GM18909 (cell line): ENCODE measurements around the gene LMTK3.

ENCODE experiments used
- ATAC-seq: cut with Tn5 transposase; IDR thresholded peaks from one replicate; pipeline ENCODE4 v1.9.1; 2021; ENCODE audit warnings: mild to moderate bottlenecking; ENCODE audit not compliant: unreplicated experiment, poor library complexity

LMTK3 gene

DNA sequence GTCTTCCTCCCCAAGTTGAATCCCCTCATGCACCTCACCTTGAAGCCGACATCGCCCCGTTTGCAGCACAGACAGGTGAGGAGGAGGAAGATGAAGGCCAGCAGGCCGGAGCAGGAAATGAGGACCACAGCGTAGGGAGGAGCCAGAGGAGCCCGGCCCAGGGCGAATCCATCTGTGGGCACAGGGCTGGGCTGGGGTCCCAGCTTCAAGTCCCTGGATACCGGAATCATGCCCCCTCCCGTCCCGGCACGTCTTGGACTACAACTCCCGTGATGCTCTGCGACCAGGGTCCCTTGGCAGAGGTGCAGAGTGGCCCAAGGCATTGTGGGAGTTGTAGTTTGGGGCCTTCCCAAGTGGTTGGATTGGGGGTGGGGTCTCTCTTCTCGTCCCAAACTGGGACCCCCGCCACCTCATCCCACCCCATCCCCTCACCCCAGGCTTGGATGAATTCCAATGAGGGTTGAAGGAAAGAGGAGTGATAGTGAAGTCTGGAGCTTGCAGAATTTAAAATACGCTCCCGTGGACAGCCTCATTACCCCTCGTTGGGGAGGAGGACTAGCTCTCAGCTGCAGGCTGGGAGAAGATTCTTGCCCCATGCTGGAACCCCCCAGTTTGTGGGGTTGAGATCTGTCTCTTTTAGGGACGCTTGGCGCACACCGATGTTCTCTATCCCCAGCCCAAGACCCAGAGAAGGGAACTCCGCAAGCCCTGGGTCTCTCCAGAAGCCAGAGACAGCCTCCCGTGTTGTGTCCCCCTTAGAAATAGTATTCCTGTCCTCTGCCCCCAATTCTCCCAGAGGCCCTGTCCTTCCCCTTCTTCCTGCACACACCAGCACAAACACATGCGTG lies 990 bp downstream of the LMTK3 start:
- ATAC-seq = no peak

DNA sequence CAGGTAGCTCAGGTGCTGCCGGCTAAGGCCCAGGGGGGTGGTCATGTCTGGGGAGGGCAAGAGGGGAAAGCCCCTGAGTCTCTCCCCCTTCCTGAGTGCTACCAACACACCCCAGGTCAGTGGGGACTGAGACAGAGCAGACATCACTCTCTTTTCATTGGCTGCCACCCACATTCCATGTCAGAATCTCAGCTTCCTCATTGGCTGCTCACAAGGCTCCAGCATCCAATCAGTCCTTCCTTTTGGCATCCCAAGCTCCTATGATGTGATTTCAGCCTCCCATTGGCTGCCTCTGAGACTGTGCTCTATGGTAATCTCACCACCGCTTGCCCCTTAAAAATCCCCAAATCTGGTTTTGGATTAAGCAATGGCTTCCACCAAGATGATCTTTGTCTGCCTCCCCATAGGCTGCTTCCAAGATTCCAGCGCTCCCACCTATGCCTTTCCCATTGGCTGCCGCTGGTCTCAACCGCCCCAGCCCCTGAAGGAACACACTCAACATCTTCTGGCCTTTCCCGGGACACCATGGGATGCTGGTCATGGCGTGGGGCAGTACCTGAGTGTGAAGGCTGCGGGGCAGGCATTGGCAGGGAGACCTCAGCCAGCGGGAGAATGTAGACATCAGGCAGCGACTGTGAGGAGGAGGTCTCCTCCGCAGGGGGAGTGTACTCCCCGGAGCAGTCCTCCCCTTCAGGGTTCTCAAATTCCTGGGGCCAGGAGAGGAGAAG lies 2.0 kb downstream of the LMTK3 start:
- ATAC-seq = no peak

DNA sequence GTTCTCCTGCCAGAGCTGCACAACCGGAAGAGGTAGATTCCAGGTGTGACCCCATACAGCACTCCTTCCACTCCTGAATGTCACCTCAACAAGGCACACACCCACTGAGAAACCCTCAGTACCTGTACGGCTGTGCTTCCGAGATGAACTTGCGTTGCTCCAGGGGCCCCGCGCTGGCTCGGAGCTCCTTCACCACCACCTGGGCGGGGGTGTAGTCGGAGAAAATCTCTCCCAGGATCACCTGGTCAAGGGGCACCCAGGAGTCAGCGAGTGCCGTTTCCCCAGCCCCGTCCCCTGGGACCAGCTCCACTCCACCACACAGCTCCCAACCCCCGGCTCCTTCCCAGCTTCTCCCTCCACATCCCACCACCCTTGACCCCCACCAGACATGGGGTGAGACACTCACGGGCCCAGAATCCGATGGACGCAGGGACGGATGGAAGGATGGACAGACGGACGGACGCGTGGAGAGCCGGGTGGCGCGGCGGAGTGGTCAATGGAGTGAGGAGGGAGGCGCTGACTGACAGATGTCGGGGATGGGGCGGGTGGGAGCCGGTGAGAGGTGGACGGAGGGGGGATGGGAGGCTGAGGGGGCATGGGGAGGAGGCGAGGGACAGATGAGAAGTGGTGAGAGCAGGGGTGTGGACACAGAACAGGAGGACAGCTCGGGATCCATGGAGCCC lies 2.8 kb downstream of the LMTK3 start:
- no peak for ATAC-seq

DNA sequence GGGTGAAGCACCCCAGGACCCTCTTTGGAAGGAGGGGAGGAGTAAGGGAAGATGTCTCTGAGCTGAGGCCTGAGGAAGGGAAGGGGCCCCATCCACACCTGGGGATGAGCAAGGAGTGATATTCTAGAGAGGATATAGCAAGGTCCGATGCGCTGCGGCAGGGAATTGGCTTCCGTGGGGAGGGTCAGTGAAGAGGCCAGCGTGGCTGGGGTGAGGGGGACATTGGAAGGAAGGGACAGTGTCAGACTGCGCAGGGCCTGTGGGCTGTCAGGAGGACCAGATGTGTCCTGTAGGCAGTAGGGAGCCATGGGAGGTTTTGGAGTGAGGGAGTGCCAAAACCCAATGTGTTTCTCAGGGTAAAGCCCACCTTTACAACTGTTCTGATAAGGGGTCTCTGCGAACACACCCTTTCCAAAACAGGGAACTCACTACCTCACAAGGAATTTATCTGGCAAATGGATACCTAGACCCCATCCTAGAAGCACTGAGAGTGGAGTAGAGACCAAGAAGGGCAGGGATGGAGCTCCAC lies 3.7 kb downstream of the LMTK3 start:
- ATAC-seq = no peak

DNA sequence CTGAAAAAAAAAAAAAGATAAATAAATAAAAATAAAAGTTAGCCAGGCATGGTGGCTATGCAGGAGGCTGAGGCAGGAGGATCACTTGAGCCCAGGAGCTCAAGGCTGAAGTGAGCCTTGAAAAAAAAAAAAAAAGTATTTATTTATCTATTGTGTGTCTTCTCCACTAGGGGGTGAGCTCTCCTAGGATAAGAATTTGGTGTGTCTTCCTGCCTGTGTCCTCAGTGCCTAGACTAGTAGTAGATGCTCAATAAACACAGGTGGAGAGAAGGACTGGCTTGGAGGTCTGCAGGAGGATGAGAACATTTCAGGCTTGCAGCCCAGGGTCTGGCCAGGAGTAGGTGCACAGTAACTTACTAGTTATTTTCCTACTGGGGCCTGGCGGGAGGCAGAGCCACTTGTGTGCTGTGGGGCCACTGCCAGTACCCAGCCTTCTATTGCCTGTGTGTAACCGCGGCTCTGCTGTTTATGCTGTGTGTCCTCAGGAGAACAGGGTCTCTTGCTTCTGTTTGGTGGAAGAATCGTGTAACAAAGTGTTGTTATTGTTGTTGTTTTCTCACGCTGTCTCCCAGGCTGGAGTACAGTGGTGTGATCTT lies 5.4 kb downstream of the LMTK3 start:
- no peak for ATAC-seq

- no peak for ATAC-seq
These were observed 9.2 kb downstream of the LMTK3 start for GRCh38 chr19:48502350-48503018.

DNA sequence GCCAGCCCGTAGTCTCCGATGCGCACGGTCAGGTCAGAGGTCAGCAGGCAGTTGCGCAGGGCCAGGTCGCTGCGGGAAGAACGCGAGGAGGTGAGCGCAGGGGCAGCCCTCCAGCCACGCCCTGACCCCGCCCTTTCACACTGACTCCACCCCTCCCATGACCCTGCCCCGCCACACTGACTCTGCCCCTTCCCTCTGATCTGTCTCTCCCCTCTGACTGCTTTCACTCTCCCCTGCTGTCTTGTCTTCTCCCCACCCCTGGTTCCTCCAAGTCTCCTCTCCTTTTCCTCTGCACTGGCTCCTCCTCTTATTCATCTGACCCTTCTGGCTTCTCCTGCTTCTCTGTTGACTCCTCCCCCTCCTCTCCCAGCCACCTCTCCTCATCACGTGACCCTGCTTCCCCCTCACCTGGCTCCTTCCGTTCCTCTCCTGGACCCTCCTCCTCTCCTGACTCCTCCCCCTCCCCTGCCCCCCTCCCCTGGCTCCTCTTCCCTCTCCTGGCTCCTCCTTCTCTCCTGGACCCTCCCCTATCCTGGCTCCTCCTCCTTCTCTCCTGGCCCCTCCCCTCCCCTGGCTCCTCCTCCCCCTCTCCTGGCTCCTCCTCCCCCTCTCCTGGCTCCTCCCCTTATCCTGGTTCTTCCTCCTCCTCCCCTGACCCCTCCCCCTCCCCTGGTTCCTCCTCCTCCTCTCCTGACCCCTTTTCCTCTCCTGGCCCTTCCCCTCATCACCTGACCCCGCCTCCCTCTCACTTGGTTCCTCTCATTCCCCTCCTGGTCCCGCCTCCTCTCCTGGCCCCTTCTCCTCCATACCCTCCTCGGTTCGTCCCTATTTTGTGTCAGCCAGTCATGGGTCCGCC lies 9.9 kb downstream of the LMTK3 start:
- ATAC-seq = no peak

GRCh38 chr19:48500830-48501493 lies 10.7 kb downstream of the LMTK3 start:
- ATAC-seq = no peak

DNA sequence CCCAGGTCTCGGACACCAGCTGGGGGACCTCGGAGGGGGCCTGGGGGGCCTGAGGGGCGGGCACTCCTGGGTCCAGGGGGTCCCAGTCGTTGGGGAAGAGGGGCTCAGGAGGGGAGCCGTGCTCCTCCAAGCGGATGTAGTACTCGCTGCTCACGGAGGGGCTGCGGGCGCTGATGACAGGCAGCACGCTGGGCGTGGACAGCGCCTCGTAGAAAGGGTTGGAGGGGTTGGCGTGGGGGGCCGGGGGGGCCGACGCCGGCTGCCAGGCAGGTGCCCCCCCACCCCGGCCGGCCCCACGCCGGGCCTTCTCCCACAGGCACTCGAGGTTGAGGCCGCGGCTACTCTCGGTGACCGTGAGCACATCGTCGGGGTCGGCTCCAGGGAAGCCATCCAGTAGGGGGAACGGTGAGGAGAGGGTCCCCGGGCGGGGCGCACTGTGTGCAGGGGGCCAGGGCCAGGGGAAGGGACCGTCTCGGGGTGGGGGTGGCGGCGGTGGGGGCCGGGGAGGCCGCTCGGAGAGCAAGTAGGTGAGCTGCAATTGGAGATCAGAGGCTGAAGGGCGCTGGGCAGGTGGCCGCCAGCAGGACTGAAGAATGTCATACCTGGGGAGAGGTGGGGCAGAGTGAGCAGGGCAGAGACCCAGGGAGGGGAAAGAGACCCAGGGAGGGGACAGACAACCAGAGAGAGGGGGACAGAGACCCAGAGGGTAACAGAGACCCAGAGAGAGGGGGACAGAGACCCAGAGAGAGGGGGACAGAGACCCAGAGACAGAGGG lies 12.1 kb downstream of the LMTK3 start:
- no peak for ATAC-seq

GRCh38 chr19:48498595-48499311 lies 12.9 kb downstream of the LMTK3 start:
- no peak for ATAC-seq

- no peak for ATAC-seq
These were observed 13.7 kb downstream of the LMTK3 start for GRCh38 chr19:48497728-48498594.

DNA sequence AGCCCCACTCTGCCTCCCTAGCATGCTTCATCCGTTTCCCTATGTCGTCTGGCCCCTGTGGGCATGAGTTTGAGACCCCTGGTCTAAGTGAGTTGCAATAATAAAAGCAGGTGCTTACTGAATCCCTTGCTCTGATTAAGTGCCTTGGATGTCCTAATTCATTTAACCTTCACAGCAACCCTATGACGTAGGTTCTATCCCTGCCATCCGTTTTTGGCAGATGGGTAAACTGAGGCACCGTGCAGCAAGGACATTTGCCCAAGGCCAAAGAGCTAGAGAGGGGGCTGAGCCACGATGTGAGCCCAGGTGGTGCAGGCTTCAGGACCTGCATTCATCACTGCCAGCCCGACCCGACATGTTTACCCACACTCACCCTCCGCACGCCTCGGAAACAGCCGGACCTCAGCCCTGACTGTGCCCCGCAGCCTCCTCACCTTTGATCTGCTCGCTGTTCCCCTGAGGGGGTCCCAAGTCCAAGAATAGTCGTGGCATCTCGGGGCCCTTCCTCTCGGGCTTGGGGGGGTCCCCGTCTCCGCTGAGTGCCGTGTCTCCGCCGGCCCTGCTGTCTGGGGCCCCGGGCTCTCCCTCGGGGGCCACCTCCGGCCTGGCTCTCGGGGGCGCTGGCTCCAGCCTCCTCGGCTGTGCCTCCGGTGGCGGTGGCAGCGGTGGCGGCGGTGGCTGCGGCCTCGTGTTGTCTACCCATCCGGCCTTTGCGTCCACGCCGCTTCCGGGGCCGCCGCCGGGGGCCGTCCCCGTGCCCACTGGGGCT lies 14.5 kb downstream of the LMTK3 start:
- no peak for ATAC-seq

GRCh38 chr19:48495396-48495795 lies 16.2 kb downstream of the LMTK3 start:
- no peak for ATAC-seq

DNA sequence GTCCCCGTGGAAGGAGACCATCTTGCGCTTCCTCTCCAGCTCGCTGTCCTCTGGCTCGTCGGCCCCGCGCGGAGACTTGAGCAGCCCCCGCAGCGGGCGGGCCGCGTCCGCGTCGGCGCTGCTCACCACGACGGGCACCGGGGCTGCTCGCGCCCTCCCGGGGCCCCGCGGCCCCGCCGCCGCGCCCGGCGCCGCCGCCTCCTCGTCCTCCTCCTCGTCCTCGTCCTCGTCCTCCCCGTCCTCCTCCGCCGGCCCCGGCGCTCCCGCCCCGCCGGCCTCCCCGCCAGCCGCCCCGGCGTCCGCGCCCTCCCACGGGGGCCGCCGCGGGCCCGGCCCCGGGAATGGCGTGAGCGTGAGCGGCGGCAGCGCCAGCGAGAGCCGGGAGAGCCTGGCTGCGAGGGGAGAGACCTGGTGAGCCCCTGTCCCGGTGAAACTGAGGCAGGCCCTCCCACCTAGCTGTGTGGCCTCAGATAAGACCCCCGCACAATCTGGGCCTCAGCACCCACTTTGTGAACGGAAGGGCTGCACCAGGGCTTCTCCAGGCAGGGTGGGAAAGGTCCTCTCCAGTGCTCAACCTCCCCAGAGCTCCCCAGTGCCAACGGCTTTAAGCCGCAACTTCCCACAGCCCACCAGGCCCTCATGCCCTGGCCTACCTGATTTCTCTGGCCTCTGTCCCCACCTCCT lies 17.8 kb downstream of the LMTK3 start:
- ATAC-seq = no peak
